ENCODE results near the gene SLC25A21.
A peak's percentile ranks its signal among the peaks of the same experiment; 100 is the strongest.

The SLC25A21 gene

DNA sequence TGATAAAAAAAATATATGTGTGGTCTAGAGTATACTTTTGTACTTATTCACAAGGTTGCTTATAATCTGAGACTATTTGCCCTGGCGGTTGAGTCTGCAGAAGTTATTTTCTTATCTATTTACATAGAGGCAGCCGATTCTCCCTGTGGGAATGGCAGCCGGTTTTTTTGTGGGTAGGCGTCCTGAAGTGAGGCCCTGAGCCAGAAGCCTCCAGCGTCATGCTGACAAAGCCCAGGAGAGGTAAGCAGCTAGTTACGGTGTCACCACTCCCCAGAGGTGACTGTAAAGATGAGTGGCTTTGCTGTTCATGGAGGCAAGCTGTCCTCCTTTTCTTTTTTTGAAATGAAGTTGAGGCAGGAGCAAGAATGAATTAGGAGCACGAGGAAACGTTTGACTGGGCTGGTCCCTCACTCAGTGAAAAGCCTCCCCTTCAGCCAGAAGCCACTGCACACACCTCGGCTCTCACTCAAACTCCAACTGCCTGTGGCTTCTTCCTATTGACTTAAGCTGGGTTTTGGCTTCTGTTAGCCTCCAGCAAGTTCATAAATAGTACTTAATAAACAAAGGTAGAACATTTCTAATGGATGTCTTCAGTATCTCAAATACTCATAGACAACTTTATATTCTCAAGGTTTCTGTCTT is 489.2 kb downstream of the SLC25A21 start:
- DNase-seq, result no peak

GRCh38 chr14:36682338-36682737 is 490.1 kb downstream of the SLC25A21 start:
- no peak for DNase-seq

DNA sequence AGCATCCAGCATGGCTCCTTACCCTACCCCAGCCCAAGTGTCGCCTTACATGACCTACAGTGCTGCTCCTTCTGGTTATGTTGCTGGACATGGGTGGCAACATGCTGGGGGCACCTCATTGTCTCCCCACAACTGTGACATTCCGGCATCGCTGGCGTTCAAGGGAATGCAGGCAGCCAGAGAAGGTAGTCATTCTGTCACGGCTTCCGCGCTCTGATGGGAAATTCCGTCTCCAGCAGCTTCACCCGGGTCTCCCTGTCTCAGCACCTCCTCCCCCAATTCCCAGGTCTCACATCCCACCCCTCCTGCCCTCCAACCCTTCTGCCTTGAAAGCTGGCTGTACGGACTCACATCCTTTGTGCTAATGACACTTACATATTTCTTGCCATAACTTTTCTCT is 496.2 kb downstream of the SLC25A21 start:
- DNase-seq, result no peak

DNA sequence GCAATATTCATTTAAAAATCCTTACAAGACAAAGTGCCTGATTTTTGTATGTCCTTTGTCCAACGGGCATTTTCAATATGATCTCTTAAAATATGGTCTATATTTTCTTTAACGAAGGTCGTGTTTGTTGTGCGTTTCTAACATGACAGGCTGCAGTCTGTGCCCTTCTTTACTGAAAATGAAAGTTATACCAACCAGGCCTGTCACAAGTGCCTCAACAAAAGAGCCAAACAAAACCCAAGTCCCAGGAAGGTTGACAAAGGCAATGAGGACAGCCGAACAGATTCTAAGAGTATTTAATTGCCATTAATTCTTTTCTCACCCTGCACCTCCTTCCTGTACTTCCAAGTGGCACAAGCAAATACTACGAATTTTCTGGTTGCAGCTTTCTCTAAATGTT is 496.8 kb downstream of the SLC25A21 start:
- DNase-seq, result no peak

DNA sequence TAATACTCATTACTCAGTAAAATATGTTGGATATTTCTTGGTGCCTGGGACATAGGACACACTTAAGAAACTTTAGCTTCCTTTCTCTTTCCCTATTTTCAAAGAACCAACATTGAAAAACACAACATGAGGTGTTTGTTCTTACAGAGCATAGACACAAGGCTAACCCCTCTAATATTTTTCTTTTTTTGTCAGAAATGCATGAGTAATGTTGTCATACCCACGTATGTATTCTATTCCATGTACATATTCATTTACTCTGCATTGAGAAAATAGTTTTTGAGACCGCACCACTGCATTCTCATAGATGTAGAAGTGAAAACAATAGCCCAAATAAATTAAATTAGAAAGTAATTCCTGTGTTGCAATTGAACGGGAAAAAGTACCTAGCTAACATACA is 497.7 kb downstream of the SLC25A21 start:
- no peak for DNase-seq

DNA sequence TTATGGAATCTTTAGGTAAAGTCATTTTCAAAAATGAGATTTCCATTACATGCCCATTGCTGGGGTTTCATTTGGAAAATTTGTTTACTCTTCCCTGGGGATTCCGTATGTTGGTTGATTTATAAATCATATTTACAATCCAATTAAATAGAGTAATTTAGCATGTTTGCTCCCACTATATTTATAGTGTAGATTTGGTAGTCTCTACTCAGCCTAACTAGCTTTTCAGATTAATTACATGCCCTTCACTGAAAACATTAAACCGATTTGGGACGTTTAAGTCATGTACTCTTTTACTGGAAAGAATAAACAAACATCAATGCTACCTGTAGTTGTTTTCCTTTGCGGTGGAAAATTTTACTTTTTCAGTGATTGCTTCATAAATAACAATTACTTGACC is 500.3 kb downstream of the SLC25A21 start:
- DNase-seq, result no peak

GRCh38 chr14:36671149-36671548 is 501.3 kb downstream of the SLC25A21 start:
- DNase-seq, result no peak

GRCh38 chr14:36667679-36668078 is 504.7 kb downstream of the SLC25A21 start:
- DNase-seq, result no peak

DNA sequence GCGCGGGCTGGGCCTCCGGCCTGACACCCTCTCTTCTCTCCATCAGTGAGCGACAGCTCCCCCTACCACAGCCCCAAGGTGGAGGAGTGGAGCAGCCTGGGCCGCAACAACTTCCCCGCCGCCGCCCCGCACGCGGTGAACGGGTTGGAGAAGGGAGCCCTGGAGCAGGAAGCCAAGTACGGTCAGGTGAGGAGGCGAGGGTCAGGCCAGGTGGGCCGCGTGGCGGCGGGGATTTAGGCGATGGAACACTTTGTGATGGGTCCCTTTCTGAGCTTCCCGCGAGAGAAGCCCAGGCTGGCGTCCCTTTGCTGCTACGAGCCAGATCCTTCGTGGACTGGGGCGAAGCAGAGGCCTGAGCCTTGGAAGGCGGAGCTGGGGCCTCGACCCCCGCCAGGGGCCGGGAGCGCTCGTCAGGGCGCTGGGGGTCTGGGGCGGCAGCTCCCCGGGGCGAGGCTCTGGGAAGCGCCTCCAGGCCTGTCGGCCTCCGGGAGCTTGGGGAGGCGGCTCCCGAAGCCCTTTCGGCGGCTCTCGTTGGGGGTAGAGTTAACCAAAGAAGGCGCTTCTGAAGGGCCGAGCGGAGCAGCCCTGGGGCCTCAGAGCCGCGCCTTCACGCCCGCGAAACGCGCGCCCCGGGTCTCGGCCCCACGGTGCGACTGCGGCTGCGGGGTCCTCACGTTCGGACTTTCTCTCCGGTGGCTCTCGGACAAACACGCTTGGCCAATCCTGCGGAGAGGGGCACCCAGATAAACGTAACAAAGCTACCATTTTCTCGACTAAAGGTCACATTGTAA is 505.8 kb downstream of the SLC25A21 start:
- DNase-seq, result no peak

- no peak for DNase-seq
Observed at GRCh38 chr14:36665887-36666415, 506.5 kb downstream of the SLC25A21 start.

GRCh38 chr14:36664322-36665193 is 507.8 kb downstream of the SLC25A21 start:
- DNase-seq, result no peak

- no peak for DNase-seq
Observed at GRCh38 chr14:36663404-36664321, 508.7 kb downstream of the SLC25A21 start.

GRCh38 chr14:36662543-36663403 is 509.6 kb downstream of the SLC25A21 start:
- no peak for DNase-seq

- no peak for DNase-seq
Observed at GRCh38 chr14:36662258-36662542, 510.2 kb downstream of the SLC25A21 start.

DNA sequence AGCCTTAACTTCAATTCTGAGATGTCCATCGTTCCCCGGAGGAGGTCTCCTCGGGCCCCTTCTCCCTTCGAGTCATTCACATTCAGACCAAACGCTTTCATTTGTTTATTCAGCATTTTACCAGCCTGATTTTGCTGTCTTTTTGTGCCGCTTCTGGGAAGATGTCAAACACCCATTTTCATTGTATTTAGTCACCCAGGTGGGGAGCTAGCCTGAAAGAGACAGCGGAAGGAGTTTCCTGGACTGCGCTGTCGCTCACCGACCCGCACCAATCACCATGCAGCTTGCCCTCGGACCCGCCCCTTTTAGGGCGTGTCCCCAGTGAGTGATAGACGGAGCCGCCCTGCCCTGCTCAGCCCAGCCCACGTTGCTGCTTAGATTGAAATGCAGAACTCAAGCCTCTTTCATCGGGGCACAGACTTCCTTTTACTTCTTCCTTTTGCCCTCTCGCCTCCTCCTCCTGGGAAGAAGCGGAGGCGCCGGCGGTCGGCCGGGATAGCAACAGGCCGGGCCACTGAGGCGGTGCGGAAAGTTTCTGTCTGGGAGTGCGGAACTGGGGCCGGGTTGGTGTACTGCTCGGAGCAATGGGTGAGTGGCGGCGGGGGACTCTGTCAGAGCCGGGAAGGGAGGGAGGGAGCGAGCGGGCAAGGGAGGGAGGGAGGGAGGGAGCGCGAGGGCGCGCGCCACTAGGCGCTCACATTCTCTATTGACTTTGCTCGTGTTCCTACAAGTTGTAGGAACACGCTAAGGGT is 510.7 kb downstream of the SLC25A21 start, which contains the start of gene PAX9:
TSS of gene PAX9 (plus strand) at position 355 of the 752 bp plus-strand sequence. CDS start at position 585, 230 bp downstream.
- DNase-seq, result peak; percentile 82

- no peak for DNase-seq
Observed at GRCh38 chr14:36660736-36661505, 511.5 kb downstream of the SLC25A21 start.

DNA sequence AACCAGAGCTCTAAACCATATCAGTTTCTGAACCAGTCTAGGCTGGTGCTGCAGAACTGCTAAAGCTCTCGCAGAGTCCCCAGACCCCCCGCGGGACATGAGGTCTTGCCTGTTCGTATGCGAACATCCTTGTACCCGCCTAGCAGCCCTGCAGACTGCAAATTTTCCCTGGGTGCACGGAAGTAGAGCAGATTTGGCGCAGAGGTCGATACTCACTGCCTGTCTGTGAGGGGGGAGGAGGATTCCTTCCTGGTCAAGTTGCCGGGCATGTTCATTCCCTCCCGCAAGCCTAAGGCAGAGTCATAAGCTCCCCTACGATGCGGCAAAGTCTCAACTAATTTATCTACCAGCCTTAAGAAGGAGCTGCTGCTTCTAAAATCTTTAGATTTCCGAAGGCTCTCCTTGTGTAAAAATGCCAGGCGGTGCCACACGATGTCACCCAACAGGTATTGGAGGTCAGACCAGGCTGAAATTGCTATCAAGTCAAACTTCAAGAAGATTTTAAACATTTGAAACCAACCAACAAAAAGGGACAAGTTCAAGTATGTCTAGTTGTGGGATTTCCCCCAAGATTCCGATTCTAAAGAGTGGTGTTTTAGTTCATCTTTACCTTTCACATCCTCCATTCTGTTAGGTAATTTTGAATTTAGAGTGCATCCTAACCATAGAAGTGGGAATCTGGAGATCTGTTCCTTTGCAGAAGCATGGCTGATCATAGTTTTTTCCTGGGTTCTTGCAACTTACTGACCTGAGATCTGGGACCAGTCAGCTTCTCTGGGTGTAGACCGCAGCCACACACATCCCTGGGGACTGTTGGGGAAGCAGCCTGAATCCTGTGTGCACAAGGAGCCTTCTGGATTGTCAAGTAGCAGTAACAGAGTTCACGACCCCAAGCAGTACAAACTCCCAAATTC is 512.3 kb downstream of the SLC25A21 start:
- DNase-seq, result no peak

DNA sequence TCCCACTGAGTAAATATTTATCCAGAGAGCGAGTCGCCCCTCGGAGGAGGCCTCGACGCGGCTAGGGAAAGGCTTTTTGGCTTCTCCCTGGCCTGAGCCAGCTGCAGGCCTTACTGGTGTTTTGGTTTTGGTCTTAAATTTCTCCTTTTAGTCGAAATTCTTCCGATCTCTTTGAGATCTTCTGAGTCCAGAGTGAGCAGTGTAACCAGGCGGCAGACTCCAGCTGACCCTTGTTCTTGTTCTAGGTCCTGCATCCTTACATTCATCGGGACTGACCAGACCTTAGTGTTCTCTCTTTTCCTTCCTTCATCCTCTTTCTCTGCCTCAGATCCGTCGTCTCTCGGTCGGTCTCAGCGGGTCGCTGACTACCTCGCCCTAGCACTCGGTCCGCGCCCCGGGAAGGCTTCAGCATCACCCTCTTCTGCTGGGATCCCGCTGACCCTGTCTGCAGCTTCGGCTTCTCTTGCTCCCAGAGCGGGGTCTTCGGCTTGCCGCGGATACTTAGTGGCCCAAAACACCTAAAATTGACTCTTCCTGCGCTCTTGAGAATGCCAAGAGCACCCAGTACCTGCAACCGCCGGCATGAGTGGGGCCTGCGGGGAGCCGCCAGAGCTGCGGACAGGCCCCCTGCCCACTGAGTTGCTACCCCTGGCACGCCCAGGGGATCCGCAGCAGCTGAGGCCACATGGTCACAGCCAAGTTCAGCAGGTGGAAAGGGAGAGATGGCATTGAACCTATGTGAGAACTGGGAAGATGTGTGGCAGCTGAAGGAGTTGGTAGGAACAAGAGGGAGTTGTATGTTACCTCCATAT is 513.2 kb downstream of the SLC25A21 start:
- DNase-seq, result no peak

Measured in T1000 (cell line).